Activated CD4-positive, alpha-beta T cell treated with anti-CD3 and anti-CD28 coated beads, Interleukin-2, amount 50 U/mL, for 48 hours (primary cell): ENCODE data around the gene KCTD12.

Source experiments
- DNase-seq, 2 experiments: peaks; one replicate each; pipeline ENCODE4 v3.0.0-alpha.2; 2020

KCTD12 gene

DNA sequence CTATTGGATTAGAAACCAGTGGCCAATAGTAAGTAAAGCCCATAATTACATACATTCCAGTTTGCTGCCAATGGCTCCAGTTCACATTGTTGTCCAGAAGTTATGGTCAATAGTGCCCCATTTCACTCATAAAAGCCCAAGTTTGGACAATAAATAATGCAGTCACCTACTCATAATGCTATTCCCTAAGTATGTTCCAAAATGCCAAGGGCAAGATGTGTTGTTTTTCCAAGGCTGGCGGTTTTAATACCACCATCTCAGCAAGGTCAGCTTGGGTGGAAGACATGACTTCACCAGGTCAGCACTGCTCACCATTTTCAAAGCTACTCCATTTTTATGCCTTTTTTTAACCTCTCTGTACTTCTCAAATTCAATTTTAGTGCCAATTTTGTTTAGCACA is 32.7 kb downstream of the KCTD12 start:
- no peak for DNase-seq

DNA sequence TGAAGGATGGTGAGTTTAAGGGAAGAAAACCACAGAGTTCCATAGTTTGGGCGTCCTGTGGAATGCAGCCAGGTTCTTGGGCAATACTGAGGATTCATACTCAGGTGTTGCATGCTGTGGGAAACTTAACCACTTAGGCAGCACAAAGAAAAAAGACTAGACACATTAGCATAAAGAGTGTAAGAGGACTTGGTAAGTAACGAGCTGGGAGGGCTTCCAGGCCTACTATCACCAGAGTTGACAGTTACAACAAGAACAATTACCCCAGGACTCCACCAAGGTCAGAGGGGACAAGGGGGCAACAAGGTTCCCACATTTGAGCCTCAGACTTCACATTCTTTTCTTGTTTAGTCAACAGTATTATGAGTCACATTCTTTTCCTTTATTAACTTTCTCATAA is 33.2 kb downstream of the KCTD12 start:
- no peak for DNase-seq

- DNase-seq, result no peak
These were observed 34.2 kb downstream of the KCTD12 start for GRCh38 chr13:76851961-76852360.

DNA sequence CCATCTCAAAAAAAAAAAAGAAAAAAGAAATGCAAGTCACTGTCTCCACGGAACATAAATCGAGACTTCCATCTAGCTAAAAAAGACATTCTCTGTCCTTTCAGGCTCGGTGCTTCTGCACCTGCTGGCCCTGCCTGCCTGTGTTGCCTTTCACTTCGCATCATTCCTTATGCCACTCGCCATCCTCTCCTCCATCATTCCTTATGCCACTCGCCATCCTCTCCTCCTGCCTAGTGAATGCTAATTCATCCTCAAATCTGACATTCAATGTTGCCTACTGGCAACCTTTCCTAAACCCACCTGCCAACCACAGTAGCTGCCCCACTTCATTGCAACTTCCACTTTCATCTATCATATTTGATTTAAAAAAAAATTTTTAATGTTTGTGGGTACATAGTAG is 36.7 kb downstream of the KCTD12 start:
- no peak for DNase-seq

GRCh38 chr13:76848596-76848995 is 37.6 kb downstream of the KCTD12 start:
- no peak for DNase-seq

GRCh38 chr13:76846363-76846762 is 39.8 kb downstream of the KCTD12 start:
- no peak for DNase-seq

GRCh38 chr13:76845865-76846264 is 40.3 kb downstream of the KCTD12 start:
- DNase-seq, result no peak

DNA sequence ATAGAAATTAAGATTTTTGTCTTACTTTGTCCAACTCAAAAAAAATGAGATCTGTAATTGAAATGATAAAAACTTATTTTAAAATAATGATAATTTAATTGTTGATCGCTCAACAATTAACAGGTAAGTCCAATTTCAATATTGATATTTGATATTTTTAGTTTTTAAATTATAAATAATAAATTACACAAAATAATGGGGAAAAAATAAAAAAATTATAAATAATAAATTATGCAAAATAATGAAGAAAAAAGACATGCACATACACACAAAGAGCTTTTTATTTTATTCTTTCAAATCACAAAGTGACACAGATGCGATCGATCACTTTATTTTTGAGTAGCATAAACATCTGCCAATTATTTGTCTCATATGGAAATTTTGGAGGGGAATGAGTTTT is 40.8 kb downstream of the KCTD12 start:
- DNase-seq, result no peak

- DNase-seq, result no peak
These were observed 48.4 kb downstream of the KCTD12 start for GRCh38 chr13:76837801-76838200.

DNA sequence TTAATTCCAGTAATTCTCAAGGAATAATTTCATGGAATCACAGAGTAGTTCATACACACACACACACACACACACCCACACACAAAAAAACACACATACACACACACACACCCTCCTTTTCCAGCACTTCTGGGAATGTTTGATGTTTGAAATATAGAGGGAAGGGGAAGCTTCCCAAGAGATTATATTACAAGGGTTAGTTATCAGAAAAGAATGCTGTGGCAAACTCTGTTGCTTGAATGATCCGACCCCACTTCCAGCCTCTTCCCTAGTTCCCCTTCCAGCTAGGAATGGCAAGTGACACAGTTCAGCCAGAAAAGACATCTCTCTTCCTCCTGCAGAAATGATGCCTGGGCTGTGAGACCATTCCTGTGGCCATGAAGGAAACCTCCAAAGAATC is 49.9 kb downstream of the KCTD12 start:
- no peak for DNase-seq

GRCh38 chr13:76833441-76833954 is 52.7 kb downstream of the KCTD12 start:
- no peak for DNase-seq

DNA sequence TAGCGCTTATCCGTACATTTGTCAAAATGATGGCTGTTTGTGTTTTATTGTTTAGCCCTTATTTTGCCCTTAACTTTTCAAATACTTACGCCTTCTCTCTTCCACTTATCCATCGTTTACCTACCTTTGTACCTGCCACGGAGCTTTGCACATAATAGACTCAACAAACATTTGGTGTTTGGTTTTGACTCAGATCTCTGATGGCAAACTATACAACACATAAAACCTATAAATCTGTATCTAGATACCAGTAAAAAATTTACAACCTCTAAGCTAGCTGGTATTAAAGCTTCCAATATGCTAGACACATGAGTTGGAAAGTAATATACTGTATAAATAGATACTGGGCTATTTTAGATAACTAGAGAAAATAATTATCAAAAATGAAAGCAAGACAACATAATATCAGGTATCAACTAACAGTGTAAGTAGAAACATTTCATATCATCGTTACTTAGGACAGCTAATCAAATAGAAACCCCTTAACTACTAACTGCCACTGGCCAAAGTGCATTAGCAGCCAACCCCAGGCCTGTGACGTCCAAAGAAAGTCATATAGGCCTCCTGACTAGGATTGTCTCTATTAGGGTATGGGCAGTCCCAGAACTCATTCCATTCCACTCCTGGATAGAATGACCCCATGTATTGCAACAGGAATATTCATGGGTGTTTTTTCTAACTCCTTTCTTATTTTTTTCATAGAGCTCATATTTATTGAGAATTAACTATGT is 53.8 kb downstream of the KCTD12 start:
- DNase-seq, result no peak

DNA sequence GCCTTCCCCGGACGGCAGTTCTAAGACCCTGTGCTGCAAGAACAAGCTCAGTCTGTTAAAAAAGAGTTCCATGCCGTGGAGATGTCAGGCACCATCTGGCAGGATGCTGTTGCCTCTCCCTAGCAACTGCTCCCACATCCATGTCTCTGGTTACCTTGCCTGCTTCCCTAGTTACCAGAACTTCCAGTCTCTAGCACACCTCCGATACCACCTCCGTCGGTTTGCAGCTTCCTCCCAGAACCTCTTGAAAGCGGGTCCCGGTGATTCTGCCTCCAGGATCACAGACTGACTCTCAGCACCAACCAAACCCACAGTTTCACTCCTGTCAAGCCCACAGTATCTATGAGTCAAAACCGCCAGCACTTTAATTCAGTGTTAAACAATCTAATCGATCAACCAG is 55.4 kb downstream of the KCTD12 start:
- DNase-seq, result no peak
